ENCODE data around the gene OR10AG1. TPM values are rescaled to one million over a fixed set of nuclear protein-coding genes. Genes with fewer than 3 reads are reported as not detected.

Gene OR10AG1
- total and polyA plus RNA-seq, 9 of the 15 experiments (the other 6 are each of a cell fraction or from before 2014, with no cell fraction given) = not detected

- in situ Hi-C loops (cut with MboI) = loop anchor here (25.0 kb wide), 2 partner anchors 838 to 1313 kb away; no protein-coding TSS in a partner anchor
These were observed 20.4 kb downstream of the OR10AG1 start for GRCh38 chr11:55949330-55949729.

More at GRCh38 chr11:55949330-55949729, 20.4 kb downstream of the OR10AG1 start:
- intact Hi-C loops (cut with micrococcal nuclease) = loop anchor here (10.0 kb wide), 1 partner anchor 1295 kb away; no protein-coding TSS in a partner anchor
- Histone ChIP-seq H3K9me3 (replicated peaks; ENCODE audit: control insufficient read depth, insufficient read depth, low read depth, low read length) (no peaks in the 10 kb centered on the region), H3K36me3 (ENCODE audit: control insufficient read depth, insufficient read depth, low read length) (no peaks in the 10 kb centered on the region), H4K20me1 (replicated peaks; ENCODE audit: control insufficient read depth, insufficient read depth, low read length) (no peaks in the 10 kb centered on the region), H3K9me1 (ENCODE audit: control insufficient read depth, insufficient read depth, low read length) (no peaks in the 10 kb centered on the region), H3K9ac (ENCODE audit: insufficient read depth in 1 of 2, low read depth in 2 of 2, low read length in 2 of 2) (no peak overlapping the region), H3K27ac (ENCODE audit: extremely low read depth, low read depth, low read length) (no peak overlapping the region), H3K4me1 (replicated peaks in 1 of 2; ENCODE audit: control insufficient read depth in 2 of 2, insufficient read depth in 2 of 2, low read length in 2 of 2) (no peaks in the 10 kb centered on the region), H3K79me2 (ENCODE audit: control insufficient read depth, insufficient read depth, low read length) (no peaks in the 10 kb centered on the region), H3K4me2 (ENCODE audit: insufficient read depth, low read length) (no peak overlapping the region), H2AFZ (ENCODE audit: low read depth, low read length) (no peak overlapping the region), H3K27me3 (ENCODE audit: control insufficient read depth in 2 of 2, insufficient read depth in 2 of 2, low read length in 2 of 2) (no peaks in the 10 kb centered on the region), H3K4me3 (no peak overlapping the region)
- no peak for DNase-seq (ENCODE audit: extremely low read depth in 1 of 4, low spot score in 3 of 4)
- WGBS (ENCODE audit: insufficient coverage, low coverage, missing lambda C conversion rate) = 0% methylated on average over 4 of the region's 4 CpGs
- ChIA-PET POLR2A (interaction anchor here (0.6 kb wide), 1 partner anchor 84 kb away, joined by 3 read pairs; no protein-coding TSS in a partner anchor), CTCF (ENCODE audit: low intra/inter-chr PET ratio) (no interaction called here)
- no peak for TF ChIP-seq CREB5 (CRISPR knock-in tag; IDR thresholded peaks at IDR 0.05)
- TF ChIP-seq EP400 (IDR thresholded peaks at IDR 0.05) = no peak
- TF ChIP-seq FOS (IDR thresholded peaks at IDR 0.05; ENCODE audit: extremely low read depth, insufficient read length) = no peak
- TF ChIP-seq TCF7 (IDR thresholded peaks at IDR 0.05; ENCODE audit: borderline replicate concordance) = no peak
- TF ChIP-seq TARDBP (IDR thresholded peaks at IDR 0.05) = no peak
- TF ChIP-seq STAT5B (CRISPR knock-in tag; IDR thresholded peaks at IDR 0.05) = no peak
- TF ChIP-seq THAP12 (CRISPR knock-in tag; IDR thresholded peaks at IDR 0.05) = no peak
- TF ChIP-seq ZNF165 (CRISPR knock-in tag; IDR thresholded peaks at IDR 0.05; ENCODE audit: borderline replicate concordance) = no peak
- TF ChIP-seq STAT5A (IDR thresholded peaks at IDR 0.05; ENCODE audit: borderline replicate concordance, low read length) = no peak
- no peak for TF ChIP-seq RBM14 (IDR thresholded peaks at IDR 0.05; ENCODE audit: borderline replicate concordance, insufficient read depth, low read depth, low read length)
- no peak for TF ChIP-seq PBX2 (CRISPR knock-in tag; IDR thresholded peaks at IDR 0.05; ENCODE audit: low read depth)
- no peak for TF ChIP-seq PBX2 (tag; conservative IDR thresholded peaks at IDR 0.05; ENCODE audit: low read depth)
- no peak for TF ChIP-seq ARID1B (IDR thresholded peaks at IDR 0.05)
- TF ChIP-seq GTF2A2 (tag; IDR thresholded peaks at IDR 0.05) = no peak
- no peak for TF ChIP-seq FOXK1 (CRISPR knock-in tag; IDR thresholded peaks at IDR 0.05; ENCODE audit: borderline replicate concordance)
- TF ChIP-seq RBM15 (IDR thresholded peaks at IDR 0.05; ENCODE audit: insufficient read depth, low read length) = no peak
- no peak for FAIRE-seq
- BruUV-seq (replicated peaks) = no TSS peak
- ATAC-seq = no peak
